ENCODE measurements around the gene RSPH6A.

The RSPH6A gene

GRCh38 chr19:45768984-45769782 is 45.9 kb downstream of the RSPH6A start, which contains the start of gene SIX5 (continued):
- peak; percentile 100 for TF ChIP-seq HIC1 (tag by site-specific recombination; IDR thresholded peaks at IDR 0.05)
- peak; percentile 88 for TF ChIP-seq ZBTB7A (tag by site-specific recombination; IDR thresholded peaks at IDR 0.05; ENCODE audit: low read depth)
- TF ChIP-seq EGR2 (tag by site-specific recombination; IDR thresholded peaks at IDR 0.05; ENCODE audit: low read depth): peak; percentile 85
- no peak for TF ChIP-seq HOXC10 (CRISPR knock-in tag; IDR thresholded peaks at IDR 0.05)
- TF ChIP-seq ZNF175 (tag by site-specific recombination; IDR thresholded peaks at IDR 0.05): 0 out of 2 replicates have a peak, but pooled peaks have one; percentile 68
- peak; percentile 97 for TF ChIP-seq ZBTB17 (tag by site-specific recombination; IDR thresholded peaks at IDR 0.05)
- no peak for TF ChIP-seq MEIS1 (CRISPR knock-in tag; IDR thresholded peaks at IDR 0.05; ENCODE audit: borderline replicate concordance)
- TF ChIP-seq ZBTB6 (tag by site-specific recombination; IDR thresholded peaks at IDR 0.05): peak; percentile 9; the same call in 1 of the 2 replicates
- TF ChIP-seq, protein P1, sequence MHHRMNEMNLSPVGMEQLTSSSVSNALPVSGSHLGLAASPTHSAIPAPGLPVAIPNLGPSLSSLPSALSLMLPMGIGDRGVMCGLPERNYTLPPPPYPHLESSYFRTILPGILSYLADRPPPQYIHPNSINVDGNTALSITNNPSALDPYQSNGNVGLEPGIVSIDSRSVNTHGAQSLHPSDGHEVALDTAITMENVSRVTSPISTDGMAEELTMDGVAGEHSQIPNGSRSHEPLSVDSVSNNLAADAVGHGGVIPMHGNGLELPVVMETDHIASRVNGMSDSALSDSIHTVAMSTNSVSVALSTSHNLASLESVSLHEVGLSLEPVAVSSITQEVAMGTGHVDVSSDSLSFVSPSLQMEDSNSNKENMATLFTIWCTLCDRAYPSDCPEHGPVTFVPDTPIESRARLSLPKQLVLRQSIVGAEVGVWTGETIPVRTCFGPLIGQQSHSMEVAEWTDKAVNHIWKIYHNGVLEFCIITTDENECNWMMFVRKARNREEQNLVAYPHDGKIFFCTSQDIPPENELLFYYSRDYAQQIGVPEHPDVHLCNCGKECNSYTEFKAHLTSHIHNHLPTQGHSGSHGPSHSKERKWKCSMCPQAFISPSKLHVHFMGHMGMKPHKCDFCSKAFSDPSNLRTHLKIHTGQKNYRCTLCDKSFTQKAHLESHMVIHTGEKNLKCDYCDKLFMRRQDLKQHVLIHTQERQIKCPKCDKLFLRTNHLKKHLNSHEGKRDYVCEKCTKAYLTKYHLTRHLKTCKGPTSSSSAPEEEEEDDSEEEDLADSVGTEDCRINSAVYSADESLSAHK (tag by site-specific recombination; IDR thresholded peaks at IDR 0.05): peak; percentile 58; the same call in 1 of the 2 replicates
- TF ChIP-seq, protein P2, sequence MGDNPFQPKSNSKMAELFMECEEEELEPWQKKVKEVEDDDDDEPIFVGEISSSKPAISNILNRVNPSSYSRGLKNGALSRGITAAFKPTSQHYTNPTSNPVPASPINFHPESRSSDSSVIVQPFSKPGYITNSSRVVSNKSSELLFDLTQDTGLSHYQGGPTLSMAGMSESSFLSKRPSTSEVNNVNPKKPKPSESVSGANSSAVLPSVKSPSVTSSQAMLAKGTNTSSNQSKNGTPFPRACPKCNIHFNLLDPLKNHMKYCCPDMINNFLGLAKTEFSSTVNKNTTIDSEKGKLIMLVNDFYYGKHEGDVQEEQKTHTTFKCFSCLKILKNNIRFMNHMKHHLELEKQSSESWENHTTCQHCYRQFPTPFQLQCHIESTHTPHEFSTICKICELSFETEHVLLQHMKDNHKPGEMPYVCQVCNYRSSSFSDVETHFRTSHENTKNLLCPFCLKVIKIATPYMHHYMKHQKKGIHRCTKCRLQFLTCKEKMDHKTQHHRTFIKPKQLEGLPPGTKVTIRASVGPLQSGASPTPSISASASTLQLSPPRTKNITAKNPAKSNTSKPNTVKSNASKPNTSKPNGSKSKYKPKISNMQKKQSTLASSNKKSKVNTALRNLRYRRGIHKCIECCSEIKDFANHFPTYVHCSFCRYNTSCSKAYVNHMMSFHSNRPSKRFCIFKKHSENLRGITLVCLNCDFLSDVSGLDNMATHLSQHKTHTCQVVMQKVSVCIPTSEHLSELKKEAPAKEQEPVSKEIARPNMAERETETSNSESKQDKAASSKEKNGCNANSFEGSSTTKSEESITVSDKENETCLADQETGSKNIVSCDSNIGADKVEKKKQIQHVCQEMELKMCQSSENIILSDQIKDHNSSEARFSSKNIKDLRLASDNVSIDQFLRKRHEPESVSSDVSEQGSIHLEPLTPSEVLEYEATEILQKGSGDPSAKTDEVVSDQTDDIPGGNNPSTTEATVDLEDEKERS (tag by site-specific recombination; IDR thresholded peaks at IDR 0.05): 0 out of 2 replicates have a peak, but pooled peaks have one; percentile 28
- TF ChIP-seq ZNF433 (tag by site-specific recombination; IDR thresholded peaks at IDR 0.05; ENCODE audit: low read depth): no peak
- peak; percentile 79 for TF ChIP-seq ZFP69B (tag by site-specific recombination; IDR thresholded peaks at IDR 0.05)
- peak; percentile 62 for TF ChIP-seq WT1 (tag by site-specific recombination; IDR thresholded peaks at IDR 0.05)
- TF ChIP-seq OVOL3 (tag by site-specific recombination; IDR thresholded peaks at IDR 0.05): peak; percentile 77; the same call in 1 of the 2 replicates
- peak; percentile 25; the same call in 1 of the 2 replicates for TF ChIP-seq YY1 (tag by site-specific recombination; IDR thresholded peaks at IDR 0.05)
- peak; percentile 85; the same call in 1 of the 2 replicates for TF ChIP-seq ZNF391 (tag by site-specific recombination; IDR thresholded peaks at IDR 0.05; ENCODE audit: borderline replicate concordance, low read depth)
- TF ChIP-seq, protein P3, sequence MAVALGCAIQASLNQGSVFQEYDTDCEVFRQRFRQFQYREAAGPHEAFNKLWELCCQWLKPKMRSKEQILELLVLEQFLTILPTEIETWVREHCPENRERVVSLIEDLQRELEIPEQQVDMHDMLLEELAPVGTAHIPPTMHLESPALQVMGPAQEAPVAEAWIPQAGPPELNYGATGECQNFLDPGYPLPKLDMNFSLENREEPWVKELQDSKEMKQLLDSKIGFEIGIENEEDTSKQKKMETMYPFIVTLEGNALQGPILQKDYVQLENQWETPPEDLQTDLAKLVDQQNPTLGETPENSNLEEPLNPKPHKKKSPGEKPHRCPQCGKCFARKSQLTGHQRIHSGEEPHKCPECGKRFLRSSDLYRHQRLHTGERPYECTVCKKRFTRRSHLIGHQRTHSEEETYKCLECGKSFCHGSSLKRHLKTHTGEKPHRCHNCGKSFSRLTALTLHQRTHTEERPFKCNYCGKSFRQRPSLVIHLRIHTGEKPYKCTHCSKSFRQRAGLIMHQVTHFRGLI (tag by site-specific recombination; IDR thresholded peaks at IDR 0.05): no peak
- TF ChIP-seq ZNF423 (tag by site-specific recombination; IDR thresholded peaks at IDR 0.05): 0 out of 2 replicates have a peak, but pooled peaks have one; percentile 31
- TF ChIP-seq ZSCAN16 (tag by site-specific recombination; IDR thresholded peaks at IDR 0.05): no peak
- TF ChIP-seq ZNF645 (tag by site-specific recombination; IDR thresholded peaks at IDR 0.05): peak; percentile 29; the same call in 1 of the 2 replicates
- 0 out of 2 replicates have a peak, but pooled peaks have one; percentile 65 for TF ChIP-seq PRDM1 (tag by site-specific recombination; IDR thresholded peaks at IDR 0.05)
- peak; percentile 47 for TF ChIP-seq KLF17 (tag by site-specific recombination; IDR thresholded peaks at IDR 0.05)

All from HEK293 (cell line).